Stimulated activated CD8-positive, alpha-beta memory T cell treated with anti-CD3 and anti-CD28 coated beads, Interleukin-7, amount 100 ng/mL, for 48 hours (primary cell): ENCODE measurements around the gene GALNT10.

Experiments
- DNase-seq, 2 donors: peaks; one replicate each; pipeline ENCODE4 v3.0.0-alpha.2; 2020; ENCODE audit warnings: low read depth in 1 of 2; ENCODE audit errors: extremely low read depth in 1 of 2

Gene GALNT10

GRCh38 chr5:154262342-154262741 lies 71.8 kb downstream of the GALNT10 start:
- DNase-seq, result no peak

DNA sequence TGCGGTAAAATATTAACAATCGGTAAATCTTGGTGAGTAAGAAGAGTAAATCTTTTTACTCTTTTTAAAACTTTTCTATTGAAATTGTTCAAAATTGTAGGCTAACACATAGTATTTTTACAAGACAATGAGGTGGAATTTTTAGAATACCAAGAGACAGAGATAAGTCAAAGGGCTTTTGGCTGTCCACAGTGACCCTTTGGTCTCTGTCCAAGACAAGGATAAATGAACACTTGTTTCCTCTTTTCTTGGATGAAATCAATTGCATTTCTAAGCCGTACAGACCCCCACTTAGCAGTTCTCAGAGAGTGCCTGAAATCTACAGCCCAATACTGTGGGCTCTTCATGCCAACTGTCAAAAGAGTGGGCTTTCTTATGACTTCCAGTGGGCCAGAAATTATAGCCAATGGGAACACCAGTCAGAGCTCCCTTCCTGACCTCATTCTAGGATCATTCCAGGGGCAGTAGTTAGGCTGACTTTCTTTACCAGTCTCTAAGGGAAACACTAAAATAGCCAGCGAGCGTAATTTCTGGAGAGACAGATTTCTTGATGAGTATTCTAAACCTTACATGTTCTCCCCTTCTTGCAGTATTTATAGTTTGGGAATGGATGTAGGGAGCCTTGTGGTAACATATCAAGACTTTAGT lies 74.1 kb downstream of the GALNT10 start:
- DNase-seq, result no peak

GRCh38 chr5:154265197-154265773 lies 74.8 kb downstream of the GALNT10 start:
- DNase-seq, result no peak

- no peak for DNase-seq
These were observed 77.0 kb downstream of the GALNT10 start for GRCh38 chr5:154267516-154267915.

GRCh38 chr5:154268073-154268472 lies 77.5 kb downstream of the GALNT10 start:
- no peak for DNase-seq

GRCh38 chr5:154269414-154269813 lies 78.9 kb downstream of the GALNT10 start:
- DNase-seq, result no peak

DNA sequence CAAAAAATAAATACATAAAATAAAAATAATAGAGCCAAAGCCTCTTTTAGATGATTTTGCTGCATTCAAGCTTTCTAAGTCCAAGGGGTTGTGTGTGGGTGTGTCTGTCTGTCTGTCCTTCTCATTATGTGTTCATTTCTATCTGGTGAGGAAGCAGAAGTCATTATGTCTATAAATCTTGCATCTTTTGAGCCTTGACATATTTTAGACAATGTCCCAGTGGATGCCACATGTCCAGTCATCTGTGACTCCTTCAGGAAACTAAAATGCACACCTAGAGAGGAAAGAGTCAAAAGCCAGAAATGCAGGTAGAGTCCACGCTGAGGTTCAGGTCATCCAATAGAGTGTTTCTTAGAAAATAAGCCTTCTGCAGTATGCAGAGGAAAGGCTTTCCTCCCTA lies 80.9 kb downstream of the GALNT10 start:
- DNase-seq, result no peak

- DNase-seq, result no peak
These were observed 81.5 kb downstream of the GALNT10 start for GRCh38 chr5:154271936-154272514.

DNA sequence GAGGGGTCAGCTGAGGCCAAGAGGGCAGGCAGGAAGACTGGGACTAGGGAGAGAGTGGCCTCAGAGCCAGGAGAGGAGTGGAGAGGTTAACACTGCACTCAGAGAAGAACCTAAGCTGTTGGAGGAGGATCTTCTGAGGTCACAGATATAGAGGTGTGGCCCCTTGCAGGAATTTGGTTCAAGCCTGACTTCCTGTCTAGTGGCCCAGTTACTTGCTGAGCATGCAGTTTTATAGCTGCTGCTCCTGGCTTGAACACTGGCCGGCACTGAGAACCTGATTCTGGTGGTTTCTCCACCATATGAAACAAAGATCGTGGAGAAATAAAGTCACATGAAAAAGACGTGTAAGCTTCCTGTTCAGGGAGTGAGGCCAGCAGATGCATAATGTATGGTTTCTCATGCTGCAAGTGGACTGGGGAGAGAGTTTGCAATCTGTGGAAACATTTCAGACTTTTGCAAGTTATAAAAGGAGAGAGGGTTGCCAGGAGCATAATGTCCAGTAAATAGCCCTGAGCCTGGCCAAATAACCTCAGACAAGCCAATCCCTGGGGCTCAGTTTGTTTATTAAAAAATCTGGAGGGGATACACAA lies 82.6 kb downstream of the GALNT10 start:
- DNase-seq, result no peak

GRCh38 chr5:154273963-154274827 lies 83.7 kb downstream of the GALNT10 start:
- no peak for DNase-seq

DNA sequence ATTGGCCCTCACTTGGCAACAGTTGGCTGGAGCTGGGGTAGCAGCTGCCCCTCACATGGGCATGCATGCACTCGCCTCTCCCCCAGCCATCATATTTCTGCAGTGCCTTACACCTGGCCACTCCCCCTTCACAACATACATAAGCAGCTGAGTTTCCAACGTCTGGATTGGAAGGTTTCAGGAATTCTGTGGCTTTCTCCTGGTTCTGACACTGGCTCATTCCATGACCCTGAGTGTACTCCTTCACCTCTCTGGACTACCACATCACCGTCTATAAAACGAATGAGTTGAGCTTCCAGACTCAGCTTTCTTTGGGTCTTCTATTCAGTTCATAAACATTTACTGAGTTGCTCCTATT lies 84.3 kb downstream of the GALNT10 start:
- DNase-seq, result no peak

DNA sequence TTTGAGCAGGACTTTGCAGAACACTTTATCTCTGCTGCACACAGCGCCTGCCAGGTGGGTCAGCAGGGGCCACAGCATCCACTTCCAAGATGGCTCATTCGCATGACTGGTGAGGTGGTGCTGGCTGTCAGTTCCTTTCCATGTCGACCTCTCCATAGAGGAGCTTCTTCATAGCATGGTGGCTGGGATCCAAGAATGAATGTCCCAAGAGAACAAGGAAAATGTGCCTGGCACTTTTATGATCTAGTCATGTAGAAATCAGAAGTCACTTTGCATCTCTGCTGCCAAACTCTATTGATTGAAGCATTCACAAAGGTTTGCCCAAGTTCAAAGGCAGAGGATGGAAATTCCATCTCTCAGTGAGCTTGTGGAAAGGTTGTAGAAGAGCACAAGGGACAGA lies 85.0 kb downstream of the GALNT10 start:
- DNase-seq, result no peak

DNA sequence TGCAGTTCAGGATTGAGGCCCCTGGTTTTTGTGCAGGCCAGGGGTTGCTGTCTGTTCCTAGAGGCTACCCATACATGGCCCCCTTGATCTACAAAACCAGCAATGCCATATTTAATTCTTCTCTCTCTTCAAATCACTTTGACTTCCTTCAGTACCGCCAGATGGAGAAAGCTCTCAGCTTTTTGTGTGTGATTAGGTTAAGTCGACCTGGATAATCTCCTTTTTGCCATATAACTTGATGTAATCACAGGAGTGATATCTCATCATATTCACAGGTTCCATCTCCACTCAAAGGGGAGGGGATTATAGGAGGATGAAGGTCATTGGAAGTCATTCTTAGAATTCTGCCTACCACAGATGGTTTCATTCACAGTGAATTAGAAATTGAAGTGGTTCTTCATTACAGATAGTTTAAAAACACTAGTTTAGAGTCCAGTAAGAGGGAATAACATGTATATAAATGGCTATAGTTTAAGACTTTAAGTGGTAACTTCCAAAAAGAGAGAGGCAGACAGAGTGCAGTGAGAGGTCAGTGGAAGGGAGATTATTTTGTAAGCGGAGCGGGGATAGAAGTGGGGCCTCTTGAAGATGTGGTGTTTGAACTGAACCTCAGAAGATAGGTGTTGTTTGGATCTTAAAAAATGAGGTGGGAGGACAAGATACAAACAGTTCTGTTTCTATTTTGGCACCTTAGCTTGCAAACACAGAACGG lies 85.9 kb downstream of the GALNT10 start:
- no peak for DNase-seq

- no peak for DNase-seq
These were observed 86.4 kb downstream of the GALNT10 start for GRCh38 chr5:154276973-154277331.

GRCh38 chr5:154277499-154277898 lies 87.0 kb downstream of the GALNT10 start:
- no peak for DNase-seq

DNA sequence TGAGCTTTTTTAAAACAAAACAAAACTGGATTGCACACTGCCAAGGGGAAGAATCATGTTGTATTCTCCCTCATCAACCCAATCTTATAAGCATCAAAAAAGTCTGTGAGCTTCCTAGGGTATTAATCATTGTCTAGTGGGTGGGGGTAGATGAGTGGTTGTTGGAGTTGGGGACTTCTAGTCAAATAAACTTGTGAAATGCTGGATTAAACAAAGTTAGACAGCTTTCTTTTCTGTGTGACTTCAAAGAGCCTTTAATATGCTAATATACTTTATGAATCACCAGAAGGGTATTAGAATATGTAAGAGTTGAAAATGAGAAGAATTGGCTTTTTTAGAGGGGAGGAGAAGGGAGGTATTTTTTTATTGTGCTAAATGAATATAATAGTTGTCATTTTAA lies 87.7 kb downstream of the GALNT10 start:
- no peak for DNase-seq

- no peak for DNase-seq
These were observed 88.4 kb downstream of the GALNT10 start for GRCh38 chr5:154278908-154279307.

GRCh38 chr5:154284433-154284832 lies 93.9 kb downstream of the GALNT10 start:
- no peak for DNase-seq

GRCh38 chr5:154285661-154286408 lies 95.3 kb downstream of the GALNT10 start:
- no peak for DNase-seq

DNA sequence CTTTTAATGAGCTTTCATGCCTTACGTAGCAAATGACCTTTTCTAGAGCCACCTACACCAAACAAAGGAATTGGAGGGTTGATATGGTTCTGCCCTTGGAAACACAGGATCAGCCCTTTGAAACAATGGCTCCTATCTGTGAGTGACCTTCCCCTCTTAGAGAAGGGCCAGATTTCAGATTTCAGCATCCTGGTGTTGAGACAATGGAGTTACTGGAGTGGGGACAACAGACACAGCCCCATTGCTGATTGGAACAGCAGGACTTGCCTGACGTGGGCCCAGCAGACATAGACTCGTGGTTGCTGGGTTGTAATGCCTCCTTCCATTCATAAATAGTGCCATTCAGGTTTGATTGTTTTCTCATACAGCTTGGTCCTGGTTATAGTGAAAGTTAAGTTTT lies 96.0 kb downstream of the GALNT10 start:
- DNase-seq, result no peak
